GM18867 (cell line): Measurements from ENCODE around the gene ANAPC15.
"Not testable (repeated sequence)": the region's sequence is repeated elsewhere in the genome, so short reads cannot be mapped to it uniquely, and the experiment has no call there.

Experiments
- ATAC-seq: cut with Tn5 transposase; IDR thresholded peaks from one replicate; pipeline ENCODE4 v1.9.1; 2021; ENCODE audit warnings: mild to moderate bottlenecking, moderate library complexity; ENCODE audit not compliant: unreplicated experiment

ANAPC15 gene

DNA sequence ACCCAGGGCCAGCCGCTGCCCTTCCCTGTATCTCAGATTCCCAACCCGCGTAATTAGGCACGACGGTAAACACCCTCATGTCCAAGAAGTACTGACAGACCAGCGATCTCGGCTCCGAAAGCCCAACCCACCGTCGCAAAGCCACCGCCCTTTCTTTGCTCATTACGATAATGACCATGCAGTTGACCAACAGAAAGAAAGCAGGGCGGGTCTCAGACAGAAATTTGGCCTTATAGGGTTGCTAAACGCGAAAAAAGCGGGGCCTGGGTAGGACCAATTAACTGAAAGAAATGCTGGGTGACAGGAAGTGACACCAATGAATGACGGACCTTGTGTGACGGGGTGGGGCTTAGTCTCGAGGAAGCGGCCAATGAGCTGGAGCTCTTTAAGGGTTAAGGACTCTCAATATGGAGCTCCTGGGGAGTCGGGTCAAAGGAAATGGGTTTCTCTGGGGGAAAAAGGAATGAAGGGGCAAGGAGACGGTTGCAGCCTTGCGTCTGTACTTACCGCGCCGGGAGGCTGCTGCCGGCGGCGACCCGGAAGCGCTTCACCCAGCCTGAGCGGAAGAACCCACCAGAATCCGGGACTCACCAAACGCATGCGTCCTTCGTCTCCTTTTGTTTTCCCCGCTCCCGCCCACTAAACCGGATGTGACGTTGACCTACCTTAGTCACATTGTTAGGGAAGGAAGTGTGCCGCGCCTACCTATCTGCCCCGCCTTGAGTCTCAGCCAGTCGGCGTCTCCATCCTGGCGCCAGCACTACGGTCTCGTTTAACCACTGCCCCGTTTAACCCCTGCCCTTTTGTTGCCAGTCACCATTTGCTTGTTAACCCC is at the start of gene ANAPC15:
Gene ANAPC15, minus strand, starts transcription at position 553 of the 835 bp plus-strand sequence. CDS start 1,419 bp downstream, outside the sequence.
- peak; percentile 83 for ATAC-seq

DNA sequence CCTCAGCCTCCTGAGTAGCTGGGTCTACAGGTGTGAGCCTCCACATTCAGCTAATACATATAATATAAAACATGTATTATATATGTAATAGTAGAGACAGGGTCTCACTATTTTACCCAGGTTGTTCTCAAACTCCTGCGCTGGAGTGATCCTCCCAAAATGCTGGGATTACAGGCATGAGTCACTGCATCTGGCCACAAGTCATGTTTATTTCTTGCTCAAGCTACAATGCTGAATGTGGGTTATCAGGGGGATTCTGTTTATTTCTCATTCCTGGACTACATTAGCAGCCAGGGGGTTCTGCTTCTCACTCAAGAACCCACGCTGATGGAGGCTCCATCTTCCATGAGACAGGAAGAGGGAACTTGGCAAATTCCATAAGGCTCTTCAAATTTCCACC is 47.8 kb upstream of the ANAPC15 start:
- no peak for ATAC-seq

DNA sequence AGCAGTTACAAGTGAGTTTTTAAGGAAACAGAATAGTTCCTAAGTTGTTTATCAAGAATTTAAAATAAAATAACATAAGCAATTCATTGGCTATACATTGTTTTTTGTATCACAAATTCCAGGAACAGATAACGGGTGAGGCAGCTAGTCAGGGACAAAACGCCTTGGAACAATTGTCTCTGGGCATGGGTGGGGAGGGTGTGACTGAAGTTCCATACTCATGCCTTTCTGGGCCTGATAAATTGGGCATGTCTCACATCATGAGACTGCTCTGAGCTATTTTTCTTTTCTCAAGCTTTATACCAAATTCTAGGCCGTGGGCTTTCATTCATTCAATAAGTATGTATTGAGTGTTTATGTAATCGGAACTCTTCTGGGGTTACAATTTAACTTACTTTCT is 44.6 kb upstream of the ANAPC15 start:
- no peak for ATAC-seq

DNA sequence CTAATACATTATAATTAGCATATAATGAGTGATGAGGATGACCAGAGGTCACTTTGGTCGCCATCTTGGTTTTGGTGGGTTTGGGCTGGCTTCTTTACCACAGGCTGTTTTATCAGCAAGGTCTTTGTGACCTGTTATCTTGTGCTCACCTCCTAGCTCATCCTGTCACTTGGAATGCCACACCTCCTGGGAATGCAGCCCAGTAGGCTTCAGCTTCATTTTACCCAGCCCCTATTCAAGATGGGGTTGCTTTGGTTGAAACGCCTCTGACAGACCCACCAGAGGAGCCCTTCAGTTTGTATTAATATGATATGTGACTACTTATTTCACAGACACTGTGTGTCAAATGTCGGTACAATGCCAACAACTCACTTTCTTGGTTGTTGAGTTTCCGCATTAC is 43.3 kb upstream of the ANAPC15 start:
- ATAC-seq, result no peak

DNA sequence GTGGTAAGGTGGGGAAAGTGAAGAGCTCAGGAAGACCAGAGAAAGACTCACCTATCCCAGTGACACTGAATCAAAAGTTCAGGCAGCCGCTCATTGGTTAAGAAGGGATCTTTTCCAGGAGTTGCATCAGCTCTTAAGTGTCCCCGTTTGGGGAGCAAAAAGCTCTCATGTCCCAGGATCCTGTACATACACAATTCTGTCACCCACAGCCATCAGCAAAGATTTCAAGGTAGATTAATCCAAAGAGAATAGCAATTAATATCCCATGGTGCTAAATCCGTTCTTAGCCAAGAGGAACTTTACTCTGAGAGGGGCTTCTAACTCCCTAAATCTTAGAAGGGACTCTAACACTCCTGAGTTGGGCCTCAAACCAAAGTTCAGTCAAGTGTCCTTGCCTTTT is 42.3 kb upstream of the ANAPC15 start:
- no peak for ATAC-seq

DNA sequence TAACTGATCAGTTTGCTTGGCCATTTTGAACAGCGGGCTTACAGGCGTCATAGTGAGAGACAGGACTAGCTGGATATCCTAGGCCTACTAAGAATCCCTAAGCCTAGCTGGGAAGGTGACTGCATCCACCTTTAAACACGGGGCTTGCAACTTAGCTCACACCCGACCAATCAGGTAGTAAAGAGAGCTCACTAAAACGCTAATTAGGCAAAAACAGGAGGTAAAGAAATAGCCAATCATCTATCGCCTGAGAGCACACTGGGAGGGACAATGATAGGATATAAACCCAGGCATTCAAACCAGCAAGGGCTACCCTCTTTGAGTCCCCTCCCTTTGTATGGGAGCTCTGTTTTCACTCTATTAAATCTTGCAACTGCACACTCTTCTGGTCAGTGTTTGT is 41.4 kb upstream of the ANAPC15 start:
- not testable (repeated sequence) for ATAC-seq

DNA sequence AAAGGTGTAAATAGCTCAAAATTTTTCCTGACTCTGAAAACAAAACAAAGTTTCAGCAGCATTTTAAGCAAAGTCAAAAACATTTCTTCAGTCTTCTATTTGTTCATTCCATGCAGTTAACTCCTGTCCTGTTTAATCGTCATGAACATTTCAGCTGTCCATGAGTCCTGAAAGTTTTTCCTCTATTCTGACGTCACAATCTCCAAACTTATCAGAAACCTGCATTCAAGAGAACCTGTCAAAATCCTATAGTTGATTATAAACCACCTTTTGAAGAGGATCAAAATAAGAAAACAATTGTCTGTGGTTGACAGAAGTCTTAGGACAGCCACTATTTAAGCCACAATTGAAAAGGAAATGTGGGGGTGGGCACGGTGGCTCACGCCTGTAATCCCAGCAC is 38.4 kb upstream of the ANAPC15 start:
- no peak for ATAC-seq

DNA sequence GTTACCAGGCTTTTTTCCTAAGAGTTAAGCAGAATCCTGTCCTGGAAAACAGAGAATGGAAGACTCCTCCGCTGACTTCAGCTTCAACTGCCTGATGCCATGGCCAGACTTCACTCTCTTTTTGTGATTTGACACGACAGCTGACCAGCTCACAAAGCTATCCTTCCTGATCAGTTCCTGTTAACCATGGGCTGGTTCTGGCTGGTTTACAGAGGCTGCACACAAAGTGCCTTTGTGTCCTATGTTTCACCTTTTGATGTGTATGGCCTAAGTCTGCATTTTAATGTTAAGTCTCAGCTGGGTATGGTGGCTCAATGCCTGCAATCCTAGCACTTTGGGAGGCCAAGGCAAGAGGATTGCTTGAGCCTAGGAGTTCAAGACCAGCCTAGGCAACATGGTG is 34.1 kb upstream of the ANAPC15 start:
- no peak for ATAC-seq

DNA sequence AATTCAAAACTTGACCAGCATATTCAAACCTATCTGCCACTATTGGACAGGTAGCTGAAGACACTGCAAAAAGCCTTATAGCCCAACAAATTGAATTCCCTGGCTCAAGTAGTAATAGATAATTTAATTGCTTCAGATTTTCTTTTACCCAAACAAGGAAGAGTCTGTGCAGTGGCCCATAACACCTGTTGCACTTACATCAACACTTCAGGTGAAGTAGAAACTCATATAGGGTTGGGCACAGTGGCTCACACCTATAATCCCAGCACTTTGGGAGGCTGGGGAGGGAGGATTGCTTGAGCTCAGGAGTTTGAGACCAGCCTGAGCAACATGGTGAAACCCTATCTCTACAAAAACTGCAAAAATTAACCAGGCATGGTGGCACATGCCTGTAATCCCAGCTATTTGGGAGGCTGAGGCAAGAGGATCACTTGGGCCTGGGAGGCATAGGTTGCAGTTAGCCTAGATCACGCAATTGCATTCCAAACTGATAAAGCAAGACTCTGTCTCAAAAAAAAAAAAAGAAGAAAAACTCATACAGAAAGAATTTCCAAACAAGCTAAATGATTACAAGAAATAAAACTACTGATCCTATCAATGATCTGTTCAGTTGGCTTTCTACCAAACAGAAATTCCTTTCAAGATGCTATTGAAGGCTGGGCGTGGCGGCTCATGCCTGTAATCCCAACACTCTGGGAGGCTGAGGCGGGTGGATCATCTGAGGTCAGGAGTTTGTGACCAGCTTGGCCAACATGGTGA is 32.5 kb upstream of the ANAPC15 start:
- ATAC-seq, result no peak

DNA sequence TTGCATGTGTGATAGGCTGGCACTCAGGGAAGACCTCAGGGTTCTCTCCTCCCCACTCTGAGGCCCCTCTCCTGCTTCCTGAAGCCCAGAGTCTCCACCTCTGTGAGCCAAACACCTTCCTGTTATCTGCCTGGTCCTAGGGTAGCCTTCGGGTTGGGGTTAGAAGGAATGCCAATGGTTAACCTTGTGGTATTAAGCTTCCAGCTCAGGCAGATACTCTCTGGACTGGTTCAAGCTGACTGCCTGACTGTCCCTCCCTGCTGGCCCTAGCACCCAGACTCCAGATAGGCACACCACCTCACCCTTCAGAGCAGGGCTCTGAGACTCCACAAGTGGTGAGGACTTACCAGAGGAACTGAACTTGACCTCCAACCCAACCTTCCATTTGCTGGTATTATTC is 30.0 kb upstream of the ANAPC15 start:
- not testable (repeated sequence) for ATAC-seq

DNA sequence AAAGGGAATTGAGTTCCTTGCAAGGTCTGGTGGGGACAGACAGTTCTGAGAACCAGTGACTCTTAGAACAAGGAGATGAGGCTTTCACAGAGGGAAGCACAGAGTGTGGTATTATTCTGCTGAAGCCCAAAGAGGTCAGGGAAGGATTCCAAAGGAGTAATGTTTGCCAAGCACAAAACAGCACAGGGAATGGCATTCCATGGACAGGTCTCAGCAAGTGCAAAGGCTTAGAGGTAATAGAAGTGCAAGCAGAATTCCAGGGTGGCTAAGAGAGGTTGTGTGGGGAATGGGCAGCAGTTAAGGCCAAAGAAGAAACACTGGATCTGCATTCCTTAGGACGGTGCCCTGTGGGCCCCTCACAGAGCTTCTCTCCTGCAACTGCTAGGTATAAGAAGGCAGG is 29.6 kb upstream of the ANAPC15 start:
- ATAC-seq, result not testable (repeated sequence)

DNA sequence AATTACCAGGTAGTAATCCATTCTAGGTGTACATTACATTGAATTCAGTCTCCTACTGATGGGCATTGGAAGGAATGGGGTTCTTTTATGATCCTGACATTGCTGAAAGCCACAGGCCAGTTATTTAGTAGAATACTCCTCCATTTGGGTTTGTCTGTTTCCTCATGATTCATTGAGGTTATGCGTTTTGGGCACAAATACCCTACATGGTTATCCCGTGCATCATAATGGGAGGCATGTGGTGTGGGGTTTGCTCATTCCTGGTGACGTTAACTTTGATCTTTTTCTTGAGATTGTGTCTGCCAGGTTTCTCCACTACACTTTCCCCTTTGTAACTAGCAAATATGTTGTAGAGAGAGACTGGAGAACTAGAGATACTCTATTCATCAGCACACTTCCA is 28.6 kb upstream of the ANAPC15 start:
- ATAC-seq, result no peak

DNA sequence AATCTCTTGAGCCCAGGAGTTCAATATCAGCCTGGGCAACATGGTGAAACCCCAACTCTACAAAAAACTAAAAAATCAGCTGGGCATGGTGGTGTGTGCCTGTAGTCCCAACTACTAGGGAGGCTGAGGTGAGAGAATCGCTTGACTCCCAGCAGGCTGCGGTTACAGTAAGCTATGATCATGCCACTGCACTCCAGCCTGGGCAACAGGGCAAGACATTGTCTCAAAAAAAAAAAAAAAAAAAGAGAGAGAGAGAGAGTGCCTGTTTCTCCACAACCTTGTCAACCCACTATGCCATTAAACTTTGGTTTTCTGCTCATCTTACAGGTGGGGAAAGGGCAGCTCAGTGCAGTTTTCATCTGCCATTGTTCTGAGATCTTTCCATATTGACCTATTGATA is 28.2 kb upstream of the ANAPC15 start:
- ATAC-seq, result no peak

DNA sequence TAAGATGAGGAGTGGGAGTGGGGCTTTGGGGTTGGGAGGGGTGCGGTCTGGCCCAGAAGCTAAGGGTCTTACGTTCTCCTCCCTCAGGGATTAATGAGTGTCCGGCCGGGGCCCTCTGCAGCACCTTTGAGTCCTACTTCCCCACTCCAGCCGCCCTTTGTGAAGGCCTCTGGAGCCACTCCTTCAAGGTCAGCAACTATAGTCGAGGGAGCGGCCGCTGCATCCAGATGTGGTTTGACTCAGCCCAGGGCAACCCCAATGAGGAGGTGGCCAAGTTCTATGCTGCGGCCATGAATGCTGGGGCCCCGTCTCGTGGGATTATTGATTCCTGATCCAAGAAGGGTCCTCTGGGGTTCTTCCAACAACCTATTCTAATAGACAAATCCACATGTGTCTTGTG is 27.0 kb upstream of the ANAPC15 start:
- ATAC-seq, result no peak

DNA sequence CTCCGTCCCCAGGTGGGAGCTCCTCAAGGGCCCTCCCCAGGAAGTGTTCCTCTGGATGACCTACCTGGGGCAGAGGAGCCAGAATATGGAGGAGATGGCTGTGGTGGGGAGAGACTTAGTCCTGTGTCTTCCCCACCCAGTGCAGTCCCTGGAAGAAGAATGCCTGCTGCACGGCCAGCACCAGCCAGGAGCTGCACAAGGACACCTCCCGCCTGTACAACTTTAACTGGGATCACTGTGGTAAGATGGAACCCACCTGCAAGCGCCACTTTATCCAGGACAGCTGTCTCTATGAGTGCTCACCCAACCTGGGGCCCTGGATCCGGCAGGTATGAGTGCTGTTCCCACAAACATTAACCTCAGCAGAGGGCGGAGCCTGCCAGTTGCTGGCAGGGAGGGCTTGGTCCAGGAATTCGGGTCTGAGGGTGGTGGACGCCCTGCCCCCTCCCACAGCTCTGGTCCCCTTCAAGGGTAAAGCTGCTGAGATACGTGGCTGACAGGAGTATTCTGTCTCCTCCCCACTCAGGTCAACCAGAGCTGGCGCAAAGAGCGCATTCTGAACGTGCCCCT is 26.4 kb upstream of the ANAPC15 start:
- ATAC-seq, result no peak

DNA sequence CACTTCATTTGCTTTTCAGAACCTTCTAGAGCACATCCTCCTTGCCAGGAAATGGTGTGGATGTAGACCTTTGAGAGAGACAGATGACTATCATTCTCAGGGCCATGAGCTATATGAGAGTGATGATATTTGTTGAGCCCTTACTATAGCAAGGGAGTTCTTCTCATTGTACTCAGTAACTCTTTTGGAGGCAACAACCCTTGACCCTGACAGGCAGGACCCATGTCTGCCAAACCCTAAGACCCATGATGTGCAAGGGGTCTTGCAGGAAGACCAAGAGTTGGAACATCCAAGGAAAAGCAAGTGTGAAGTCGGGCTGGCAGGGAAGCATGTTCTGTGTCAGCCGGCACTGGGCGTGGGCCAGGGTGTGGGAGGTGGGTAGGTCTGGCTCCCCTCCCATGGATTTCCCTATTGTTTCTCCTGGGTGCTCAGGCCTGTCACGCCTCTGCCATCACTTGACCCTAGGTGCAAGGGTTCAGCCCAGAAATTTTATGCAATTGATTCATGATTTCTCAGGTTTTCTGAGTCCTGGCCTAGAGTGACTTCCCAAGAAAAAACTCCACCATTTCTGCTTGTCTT is 24.3 kb upstream of the ANAPC15 start:
- ATAC-seq, result no peak

DNA sequence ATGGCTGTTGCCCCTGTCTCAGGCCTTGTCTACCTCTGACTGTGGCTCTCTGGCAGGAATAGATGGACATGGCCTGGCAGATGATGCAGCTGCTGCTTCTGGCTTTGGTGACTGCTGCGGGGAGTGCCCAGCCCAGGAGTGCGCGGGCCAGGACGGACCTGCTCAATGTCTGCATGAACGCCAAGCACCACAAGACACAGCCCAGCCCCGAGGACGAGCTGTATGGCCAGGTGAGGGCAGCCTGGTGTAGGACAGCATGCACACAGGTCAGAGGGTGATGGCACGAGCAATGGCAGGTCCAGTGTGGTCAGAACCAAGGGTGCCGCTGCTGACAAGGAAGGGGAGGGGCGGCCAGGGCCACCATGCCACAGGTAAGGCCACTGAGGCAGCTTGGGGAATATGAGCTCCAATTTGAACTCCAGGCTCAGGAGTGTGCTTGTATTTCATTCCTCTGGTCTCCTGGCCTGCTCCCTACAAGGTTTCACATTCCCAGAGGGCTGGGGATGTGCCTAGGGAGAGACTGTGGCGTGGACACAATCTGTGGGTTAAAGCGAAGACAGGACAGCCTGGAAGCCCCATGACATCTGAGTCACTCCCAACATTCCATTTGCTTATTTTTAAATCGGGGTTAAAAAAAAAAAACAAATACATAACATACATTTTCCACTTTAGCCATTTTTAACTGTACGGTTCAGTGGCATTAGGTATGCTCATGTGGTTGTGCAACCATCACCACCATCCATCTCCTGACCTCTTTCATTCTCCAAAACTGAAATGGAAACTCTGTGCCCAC is 23.6 kb upstream of the ANAPC15 start:
- ATAC-seq, result no peak

DNA sequence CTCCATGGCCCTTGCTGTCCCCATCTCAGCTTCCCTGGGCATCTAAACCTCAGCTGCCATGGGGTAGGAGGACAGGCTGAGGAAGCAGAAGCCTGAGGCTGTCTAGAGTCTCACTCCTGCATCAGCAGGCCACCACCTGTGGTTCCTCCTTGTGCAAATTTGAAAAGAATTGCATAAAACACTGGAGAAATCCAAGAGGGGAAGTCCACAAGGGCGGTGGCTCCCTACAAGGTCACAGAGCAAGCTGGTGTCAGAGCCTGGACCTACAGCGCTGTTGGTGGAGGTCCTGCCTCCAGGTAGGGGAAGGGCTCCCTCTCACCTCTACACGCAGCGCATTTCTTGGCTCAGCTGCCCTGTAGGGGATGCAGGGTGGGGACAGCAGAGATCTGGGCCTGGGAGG is 23.0 kb upstream of the ANAPC15 start, which contains the start of gene FOLR3:
Gene FOLR3, plus strand, starts transcription at position 253 of the 400 bp plus-strand sequence. CDS start 228 bp downstream, outside the sequence.
- not testable (repeated sequence) for ATAC-seq

DNA sequence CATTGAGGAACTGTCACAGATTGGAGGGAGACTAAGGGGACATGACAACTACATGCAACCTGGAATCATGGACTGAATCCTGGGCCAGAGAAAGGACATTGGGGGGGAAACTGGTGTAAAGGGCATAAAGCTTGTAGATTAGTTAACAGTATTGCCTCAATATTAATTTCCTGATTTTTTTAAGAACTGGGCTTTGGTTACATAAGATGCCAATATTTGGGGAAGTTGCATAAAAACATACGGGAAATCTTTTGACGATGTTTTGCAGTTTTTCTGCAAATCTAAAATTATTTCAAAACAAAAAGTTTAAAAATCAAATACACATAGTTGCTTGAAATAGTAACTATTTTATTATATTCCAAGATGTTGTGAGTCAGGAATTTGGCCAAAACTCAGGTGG is 20.2 kb upstream of the ANAPC15 start:
- no peak for ATAC-seq

DNA sequence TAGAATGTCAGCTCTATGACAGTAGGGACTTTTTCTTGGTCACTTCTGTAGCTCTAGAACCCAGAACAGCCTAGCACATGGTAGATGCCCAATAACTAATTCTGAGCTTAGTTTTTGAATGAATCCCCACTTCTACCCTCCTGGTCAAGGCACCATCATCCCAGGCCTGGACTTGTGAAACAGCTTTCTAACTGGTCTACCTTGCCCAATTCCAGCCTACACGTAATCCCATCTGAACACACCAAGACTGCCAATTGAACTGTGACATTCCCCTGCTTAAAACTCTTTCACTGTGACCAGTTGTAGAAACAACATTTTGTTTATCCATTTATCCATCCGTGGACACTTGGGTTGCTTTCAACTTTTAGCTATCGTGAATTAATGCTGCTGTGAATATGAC is 16.9 kb upstream of the ANAPC15 start:
- ATAC-seq, result no peak

DNA sequence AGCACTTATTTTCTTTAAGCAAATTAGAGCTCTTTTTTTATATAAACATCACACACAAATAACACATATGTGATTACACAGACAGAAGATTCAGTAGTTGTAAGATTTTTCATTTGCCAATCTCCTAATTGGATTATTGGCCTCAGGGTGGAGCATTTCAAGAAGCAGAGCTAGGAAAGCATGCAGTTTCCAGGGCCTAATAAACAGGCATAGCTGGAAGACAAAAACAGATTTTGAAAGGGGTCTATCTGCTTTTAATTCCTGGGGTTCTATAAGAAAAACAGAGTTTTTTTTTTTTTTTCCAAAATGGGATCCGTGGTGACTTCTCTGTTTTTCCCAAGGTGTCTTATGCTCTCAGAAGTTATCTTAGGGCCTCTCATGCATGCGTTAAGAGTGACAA is 15.4 kb upstream of the ANAPC15 start:
- ATAC-seq, result no peak
